Prostate gland (tissue), 2 donors: ENCODE data around the gene TNFSF13. TPM values are rescaled to one million over a fixed set of nuclear protein-coding genes. Genes with fewer than 3 reads are reported as not detected.

ENCODE experiments used
- DNase-seq: peaks from one replicate; pipeline ENCODE4 v3.0.0-alpha.2; 2019; ENCODE audit warnings: low spot score
- H3K27ac ChIP-seq, 2 donors: fragments of 200-600 bp; sonication (generic); 2 replicates each; pipeline ENCODE4 v1.5.1; 2017 to 2019
- H3K27me3 ChIP-seq: fragments of 200-600 bp; sonication (generic); replicated peaks from 2 replicates; pipeline ENCODE4 v1.5.1; 2019; ENCODE audit not compliant: insufficient read depth
- H3K36me3 ChIP-seq, 2 donors: fragments of 200-600 bp; sonication (generic); 1 replicate in 1 of 2; 2 replicates in 1 of 2; pipeline versions ENCODE4 v1.5.1 to v1.8.1; 2017 to 2019
- H3K4me1 ChIP-seq: fragments of 200-600 bp; sonication (generic); replicated peaks from 2 replicates; pipeline ENCODE4 v1.5.1; 2019
- H3K4me3 ChIP-seq, 2 donors: fragments of 200-600 bp; sonication (generic); 2 replicates each; pipeline ENCODE4 v1.5.1; 2017 to 2019
- H3K9me3 ChIP-seq: fragments of 200-600 bp; sonication (generic); 2 replicates; pipeline ENCODE4 v1.5.1; 2017
- POLR2A ChIP-seq: fragments of 450-650 bp; IDR thresholded peaks from one replicate; pipeline ENCODE4 v1.6.1; 2016; ENCODE audit warnings: antibody characterized with exemption, mild to moderate bottlenecking
- POLR2AphosphoS5 ChIP-seq: sonication (generic); formaldehyde crosslinking; IDR thresholded peaks from one replicate; pipeline ENCODE4 v1.6.1; 2017; ENCODE audit warnings: antibody characterized with exemption
- WGBS: methylation state at CpG from one replicate; pipeline ENCODE4 v1.1.5; 2018; 5-methylcytosine and 5-hydroxymethylcytosine counted together
- intact Hi-C: fragments of 100-400 bp; cut with DNase I; formaldehyde crosslinking; loops from one replicate; pipeline ENCODE4 v1.14.2; 2022
- total RNA-seq, 2 donors: library from RNA; depleted of rRNA; stranded (reverse); fragments of >200 nt; gene quantifications; one replicate each; pipeline ENCODE4 v1.1.0, GENCODE V29; 2016
- TF ChIP-seq, protein P1 (sequence below), 4 experiments: fragments of 200-600 bp in 2 of 4; fragments of 450-650 bp in 2 of 4; sonication (generic) in 2 of 4; IDR thresholded peaks; 1 replicate in 3 of 4; 2 replicates in 1 of 4; pipeline ENCODE4 v1.5.1; 2016 to 2019; ENCODE audit warnings: antibody characterized with exemption in 4 of 4, mild to moderate bottlenecking in 2 of 4, moderate library complexity in 2 of 4

Gene TNFSF13
- total RNA-seq, 2 donors from 2014 or later = 20.4 to 21.1 TPM

DNA sequence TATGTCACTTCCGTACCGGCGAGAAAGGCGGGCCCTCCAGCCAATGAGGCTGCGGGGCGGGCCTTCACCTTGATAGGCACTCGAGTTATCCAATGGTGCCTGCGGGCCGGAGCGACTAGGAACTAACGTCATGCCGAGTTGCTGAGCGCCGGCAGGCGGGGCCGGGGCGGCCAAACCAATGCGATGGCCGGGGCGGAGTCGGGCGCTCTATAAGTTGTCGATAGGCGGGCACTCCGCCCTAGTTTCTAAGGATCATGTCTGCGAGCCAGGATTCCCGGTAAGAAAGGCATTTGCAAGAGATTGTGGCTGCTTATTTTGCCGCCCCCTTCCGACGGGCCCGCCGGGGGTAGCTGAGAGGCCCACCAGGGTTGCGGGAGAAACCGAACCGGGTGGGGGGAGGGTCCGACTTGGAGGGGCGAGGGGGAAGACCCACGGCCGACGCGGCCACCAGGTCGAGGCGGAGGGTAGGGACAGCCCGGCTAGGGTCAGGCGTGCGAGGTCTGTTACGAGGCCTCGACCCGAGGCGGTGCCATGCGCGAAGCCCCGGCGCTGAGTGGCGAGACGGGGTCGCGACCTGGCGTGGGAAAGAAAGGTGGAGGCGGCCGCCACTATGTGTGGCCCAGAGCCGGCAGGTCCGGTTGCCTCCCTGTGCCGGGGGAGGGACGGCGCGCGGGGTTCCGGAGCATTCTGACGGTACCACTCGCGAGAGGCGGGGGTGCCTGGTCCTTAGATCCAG is 14.2 kb downstream of the TNFSF13 start:
- no peaks in the 10 kb centered on the region for H3K27me3 ChIP-seq
- no peaks in the 10 kb centered on the region for H3K9me3 ChIP-seq
- H3K4me1 ChIP-seq = no peaks in the 10 kb centered on the region
- H3K36me3 ChIP-seq = peaks cover 22 to 42% of the 10 kb centered on the region in 2 donors
- TF ChIP-seq POLR2AphosphoS5 = peak; percentile 100
- peak; percentile 98 for TF ChIP-seq POLR2A
- TF ChIP-seq, protein P1, sequence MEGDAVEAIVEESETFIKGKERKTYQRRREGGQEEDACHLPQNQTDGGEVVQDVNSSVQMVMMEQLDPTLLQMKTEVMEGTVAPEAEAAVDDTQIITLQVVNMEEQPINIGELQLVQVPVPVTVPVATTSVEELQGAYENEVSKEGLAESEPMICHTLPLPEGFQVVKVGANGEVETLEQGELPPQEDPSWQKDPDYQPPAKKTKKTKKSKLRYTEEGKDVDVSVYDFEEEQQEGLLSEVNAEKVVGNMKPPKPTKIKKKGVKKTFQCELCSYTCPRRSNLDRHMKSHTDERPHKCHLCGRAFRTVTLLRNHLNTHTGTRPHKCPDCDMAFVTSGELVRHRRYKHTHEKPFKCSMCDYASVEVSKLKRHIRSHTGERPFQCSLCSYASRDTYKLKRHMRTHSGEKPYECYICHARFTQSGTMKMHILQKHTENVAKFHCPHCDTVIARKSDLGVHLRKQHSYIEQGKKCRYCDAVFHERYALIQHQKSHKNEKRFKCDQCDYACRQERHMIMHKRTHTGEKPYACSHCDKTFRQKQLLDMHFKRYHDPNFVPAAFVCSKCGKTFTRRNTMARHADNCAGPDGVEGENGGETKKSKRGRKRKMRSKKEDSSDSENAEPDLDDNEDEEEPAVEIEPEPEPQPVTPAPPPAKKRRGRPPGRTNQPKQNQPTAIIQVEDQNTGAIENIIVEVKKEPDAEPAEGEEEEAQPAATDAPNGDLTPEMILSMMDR (IDR thresholded peaks at IDR 0.05) = peak in 1 of 4 experiments; percentile 62
- H3K4me3 ChIP-seq = peak overlapping the region; percentile 99 to 100
- WGBS = under 1% methylated on average over 52 of the region's 73 CpGs
- intact Hi-C loops = loop anchor here (5.0 kb wide), 1 partner anchor 115 kb away; the partner anchor contains the start of genes TP53 and WRAP53
- H3K27ac ChIP-seq = peak overlapping the region; percentile 98
- peak; percentile 100 for DNase-seq

- Histone ChIP-seq H3K27ac (peak overlapping the region; percentile 98), H3K9me3 (no peaks in the 10 kb centered on the region), H3K4me3 (peak overlapping the region; percentile 99 to 100), H3K36me3 (peaks cover 26 to 49% of the 10 kb centered on the region in 2 donors), H3K4me1 (no peaks in the 10 kb centered on the region), H3K27me3 (no peaks in the 10 kb centered on the region)
- 1% methylated on average over 67 of the region's 71 CpGs for WGBS
- intact Hi-C loops = loop anchor here (5.0 kb wide), 1 partner anchor 114 kb away; the partner anchor contains the start of genes TP53 and WRAP53
- TF ChIP-seq, protein P1 (IDR thresholded peaks at IDR 0.05) = peak in 1 of 4 experiments; percentile 1
- TF ChIP-seq POLR2AphosphoS5 = peak; percentile 96
- peak; percentile 57 for TF ChIP-seq POLR2A
- peak; percentile 89 for DNase-seq
These were observed 15.0 kb downstream of the TNFSF13 start for GRCh38 chr17:7573324-7574080.

- H3K27me3 ChIP-seq = no peaks in the 10 kb centered on the region
- H3K4me3 ChIP-seq = peak overlapping the region; percentile 99 to 100
- 19% methylated on average over 15 of the region's 15 CpGs for WGBS
- H3K4me1 ChIP-seq = no peaks in the 10 kb centered on the region
- H3K36me3 ChIP-seq = peaks cover 26 to 49% of the 10 kb centered on the region in 2 donors
- H3K9me3 ChIP-seq = no peaks in the 10 kb centered on the region
- intact Hi-C loops = loop anchor here (5.0 kb wide), 1 partner anchor 113 kb away; the partner anchor contains the start of genes TP53 and WRAP53
- peak overlapping the region; percentile 98 for H3K27ac ChIP-seq
- TF ChIP-seq POLR2A = no peak
- TF ChIP-seq POLR2AphosphoS5 = no peak
- TF ChIP-seq, protein P1 (IDR thresholded peaks at IDR 0.05) = no peak
- no peak for DNase-seq
These were observed 15.8 kb downstream of the TNFSF13 start for GRCh38 chr17:7574176-7574953.

DNA sequence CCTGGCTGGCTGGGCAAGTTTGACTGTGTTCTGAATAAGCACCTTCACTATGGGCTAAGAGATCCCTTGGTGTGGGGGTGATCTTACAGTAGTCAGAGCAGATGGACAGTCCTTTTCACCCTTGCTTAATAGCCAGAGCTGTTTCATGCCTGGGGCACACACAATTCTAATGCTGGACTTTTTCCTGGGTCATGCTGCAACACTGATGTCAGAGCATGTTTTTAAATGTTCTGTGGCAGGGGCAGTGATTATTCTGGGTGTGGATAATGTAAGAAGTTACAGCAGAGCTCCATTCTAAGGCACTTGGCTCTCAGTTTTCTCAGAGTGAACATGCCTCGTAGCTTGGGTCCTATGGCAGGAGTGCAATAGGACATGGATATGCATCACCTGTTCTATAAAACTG is 16.9 kb downstream of the TNFSF13 start:
- no peaks in the 10 kb centered on the region for H3K9me3 ChIP-seq
- no peak for DNase-seq
- H3K27me3 ChIP-seq = no peaks in the 10 kb centered on the region
- TF ChIP-seq, protein P1 (IDR thresholded peaks at IDR 0.05) = no peak
- TF ChIP-seq POLR2AphosphoS5 = no peak
- no peak for TF ChIP-seq POLR2A
- H3K4me3 ChIP-seq = no peak overlapping the region
- 67% methylated on average over 1 of the region's 1 CpG for WGBS
- H3K27ac ChIP-seq = no peak overlapping the region
- H3K36me3 ChIP-seq = peaks cover 26 to 46% of the 10 kb centered on the region in 2 donors
- intact Hi-C loops = no loop called here
- H3K4me1 ChIP-seq = no peaks in the 10 kb centered on the region
